ENCODE measurements around the gene CPNE5. TPM values are rescaled to one million over a fixed set of nuclear protein-coding genes. Genes with fewer than 3 reads are reported as not detected.
A peak's percentile ranks its signal among the peaks of the same experiment; 100 is the strongest.

CPNE5 gene
- polyA plus RNA-seq, 2 of the 4 experiments (the other 2 are of a cell fraction): 0.03 to 0.13 TPM

GRCh38 chr6:36787210-36787609 lies 52.0 kb downstream of the CPNE5 start (continued):
- TF ChIP-seq EP300 (IDR thresholded peaks at IDR 0.05): no peak
- TF ChIP-seq NFE2L2 (conservative IDR thresholded peaks at IDR 0.05; ENCODE audit: low read length): no peak
- TF ChIP-seq ZNF302 (CRISPR knock-in tag; IDR thresholded peaks at IDR 0.05): no peak
- no peak for TF ChIP-seq POLR2AphosphoS2 (conservative IDR thresholded peaks at IDR 0.05; ENCODE audit: low read length)
- TF ChIP-seq E2F6 (IDR thresholded peaks at IDR 0.05; ENCODE audit: borderline replicate concordance, low read depth): no peak
- TF ChIP-seq RNF2 (IDR thresholded peaks at IDR 0.05; ENCODE audit: borderline replicate concordance, low read depth): no peak
- TF ChIP-seq POLR2A (IDR thresholded peaks at IDR 0.05; ENCODE audit: low read length): no peak
- no peak for TF ChIP-seq HMGXB4 (CRISPR knock-in tag; IDR thresholded peaks at IDR 0.05; ENCODE audit: borderline replicate concordance)
- no peak for TF ChIP-seq TFCP2L1 (CRISPR knock-in tag; IDR thresholded peaks at IDR 0.05)
- no peak for TF ChIP-seq CTCF (IDR thresholded peaks at IDR 0.05)
- TF ChIP-seq PHF8 (IDR thresholded peaks at IDR 0.05; ENCODE audit: borderline replicate concordance, low read depth): no peak
- no peak for TF ChIP-seq EHMT2 (IDR thresholded peaks at IDR 0.05; ENCODE audit: low read depth)

- H3K9me3 ChIP-seq: no peaks in the 10 kb centered on the region
- WGBS (ENCODE audit: missing lambda C conversion rate): 44% methylated on average over 6 of the region's 6 CpGs
- H3K4me1 ChIP-seq: no peaks in the 10 kb centered on the region
- no peak overlapping the region for H3K27ac ChIP-seq
- no peak for TF ChIP-seq JUN (IDR thresholded peaks at IDR 0.05)
- no peak for TF ChIP-seq EHMT2 (IDR thresholded peaks at IDR 0.05; ENCODE audit: low read depth)
- TF ChIP-seq CEBPB (IDR thresholded peaks at IDR 0.05): no peak
- TF ChIP-seq E2F6 (IDR thresholded peaks at IDR 0.05; ENCODE audit: borderline replicate concordance, low read depth): no peak
- TF ChIP-seq ZFP36 (IDR thresholded peaks at IDR 0.05; ENCODE audit: borderline replicate concordance, partially characterized antibody): no peak
- TF ChIP-seq HOXB13 (CRISPR knock-in tag; IDR thresholded peaks at IDR 0.05; ENCODE audit: low read depth): no peak
- TF ChIP-seq ZNF302 (CRISPR knock-in tag; IDR thresholded peaks at IDR 0.05): no peak
- TF ChIP-seq HDAC2 (IDR thresholded peaks at IDR 0.05): no peak
- ChIA-PET CTCF (interaction anchor here (0.8 to 8.9 kb wide), 3 partner anchors 17 to 171 kb away, joined by 3 to 137 read pairs (median 12); no protein-coding TSS in a partner anchor), POLR2A (no interaction called here)
- FAIRE-seq (no peak), ATAC-seq (peak in 1 of 2 experiments; percentile 42; a peak in 1 of 6 replicates), DNase-seq (ENCODE audit: low read depth in 1 of 2, low spot score in 1 of 2) (no peak)
- no peak overlapping the region for H3K4me3 ChIP-seq
- H3K4me2 ChIP-seq: no peak overlapping the region
Measured at GRCh38 chr6:36786055-36786675, 53.1 kb downstream of the CPNE5 start.

GRCh38 chr6:36784376-36784636 lies 54.9 kb downstream of the CPNE5 start:
- Histone ChIP-seq H3K9me3 (no peaks in the 10 kb centered on the region), H3K4me2 (no peak overlapping the region), H3K4me3 (no peak overlapping the region), H3K4me1 (no peaks in the 10 kb centered on the region), H3K27ac (no peak overlapping the region)
- WGBS (ENCODE audit: missing lambda C conversion rate): 71% methylated on average over 3 of the region's 3 CpGs
- ATAC-seq (no peak), DNase-seq (ENCODE audit: low read depth in 1 of 2, low spot score in 1 of 2) (no peak), FAIRE-seq (no peak)
- CTCF ChIA-PET: interaction anchor here (0.7 to 8.9 kb wide), 6 partner anchors 15 to 331 kb away, joined by 3 to 137 read pairs (median 8); no protein-coding TSS in a partner anchor
- TF ChIP-seq SREBF2 (IDR thresholded peaks at IDR 0.05) (no peak), USF2 (IDR thresholded peaks at IDR 0.05) (no peak), RAD21 (conservative IDR thresholded peaks at IDR 0.05 in 1 of 2, IDR thresholded peaks at IDR 0.05 in 1 of 2) (no peak), NFE2L2 (conservative IDR thresholded peaks at IDR 0.05; ENCODE audit: low read length) (no peak)
- POLR2A ChIA-PET: no interaction called here
